ENCODE results near the gene CEBPG. TPM values are rescaled to one million over a fixed set of nuclear protein-coding genes. Genes with fewer than 3 reads are reported as not detected.

CEBPG gene
- total RNA-seq, 1 experiment from 2014 or later: 48.6 TPM

- H3K27me3 ChIP-seq (replicated peaks; ENCODE audit: insufficient read depth, low read depth, low read length, poor library complexity): no peaks in the 10 kb centered on the region
- H3K4me1 ChIP-seq (ENCODE audit: insufficient read depth, low read length, poor library complexity, severe bottlenecking): no peaks in the 10 kb centered on the region
- DNase-seq (ENCODE audit: low spot score): no peak
- no TSS peak for BruUV-seq (replicated peaks)
- H3K36me3 ChIP-seq (ENCODE audit: insufficient read depth, low read length, poor library complexity, severe bottlenecking): no peaks in the 10 kb centered on the region
- ChIA-PET POLR2A (ENCODE audit: low non-redundant PET) (no interaction called here), CTCF (interaction anchor here (0.7 to 1.6 kb wide), 5 partner anchors 9 to 462 kb away, joined by 3 to 6 read pairs (median 4); no protein-coding TSS in a partner anchor)
- intact Hi-C loops (cut with micrococcal nuclease; ENCODE audit: unreplicated experiment): loop anchor here (2.0 to 10.0 kb wide), 3 partner anchors 164 to 282 kb away; no protein-coding TSS in a partner anchor
- no peak overlapping the region for H3K4me3 ChIP-seq (ENCODE audit: low read depth, low read length, poor library complexity, severe bottlenecking)
- TF ChIP-seq CTCF (conservative IDR thresholded peaks at IDR 0.05; ENCODE audit: low read depth, low read length) (peak; percentile 25; the same call in 1 of the 2 replicates), EZH2 (IDR thresholded peaks at IDR 0.05; ENCODE audit: borderline replicate concordance, low read depth, low read length, poor library complexity, severe bottlenecking) (no peak)
- H3K27ac ChIP-seq (ENCODE audit: low read depth, low read length, poor library complexity, severe bottlenecking): no peak overlapping the region
- H3K9me3 ChIP-seq (ENCODE audit: low read depth, low read length, poor library complexity, severe bottlenecking): no peaks in the 10 kb centered on the region
These were observed 33.6 kb downstream of the CEBPG start for GRCh38 chr19:33407140-33407551.

DNA sequence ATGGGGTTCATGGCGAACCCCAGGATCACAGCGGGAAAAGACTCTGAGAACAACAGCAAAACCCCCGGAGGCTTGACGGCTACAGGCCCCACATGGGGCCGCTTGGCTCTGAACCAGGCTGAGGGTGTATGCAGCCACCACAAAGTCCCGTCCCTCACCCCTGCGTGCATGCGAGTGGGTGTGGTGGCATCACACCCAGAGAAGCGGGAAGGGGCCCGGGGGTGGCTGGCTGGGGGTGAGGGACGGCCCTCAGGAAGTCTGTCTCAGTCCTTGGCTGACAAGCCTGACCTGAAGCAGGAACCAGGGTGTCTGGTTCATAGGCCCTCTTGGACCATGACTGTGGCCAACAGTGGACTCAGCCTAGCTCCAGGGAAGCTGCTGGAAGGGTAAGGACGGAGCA, 34.2 kb downstream of the CEBPG start:
- TF ChIP-seq EZH2 (IDR thresholded peaks at IDR 0.05; ENCODE audit: borderline replicate concordance, low read depth, low read length, poor library complexity, severe bottlenecking) (no peak), CTCF (conservative IDR thresholded peaks at IDR 0.05; ENCODE audit: low read depth, low read length) (no peak)
- no peak for DNase-seq (ENCODE audit: low spot score)
- POLR2A ChIA-PET (ENCODE audit: low non-redundant PET): no interaction called here
- Histone ChIP-seq H3K4me1 (ENCODE audit: insufficient read depth, low read length, poor library complexity, severe bottlenecking) (no peaks in the 10 kb centered on the region), H3K36me3 (ENCODE audit: insufficient read depth, low read length, poor library complexity, severe bottlenecking) (no peaks in the 10 kb centered on the region), H3K4me3 (ENCODE audit: low read depth, low read length, poor library complexity, severe bottlenecking) (no peak overlapping the region), H3K9me3 (ENCODE audit: low read depth, low read length, poor library complexity, severe bottlenecking) (no peaks in the 10 kb centered on the region), H3K27ac (ENCODE audit: low read depth, low read length, poor library complexity, severe bottlenecking) (no peak overlapping the region), H3K27me3 (replicated peaks; ENCODE audit: insufficient read depth, low read depth, low read length, poor library complexity) (no peaks in the 10 kb centered on the region)
- intact Hi-C loops (cut with micrococcal nuclease; ENCODE audit: unreplicated experiment): loop anchor here (2.0 to 10.0 kb wide), 3 partner anchors 165 to 283 kb away; no protein-coding TSS in a partner anchor
- CTCF ChIA-PET: interaction anchor here (0.7 to 0.9 kb wide), 2 partner anchors 172 to 463 kb away, joined by 3 read pairs; no protein-coding TSS in a partner anchor
- no TSS peak for BruUV-seq (replicated peaks)

DNA sequence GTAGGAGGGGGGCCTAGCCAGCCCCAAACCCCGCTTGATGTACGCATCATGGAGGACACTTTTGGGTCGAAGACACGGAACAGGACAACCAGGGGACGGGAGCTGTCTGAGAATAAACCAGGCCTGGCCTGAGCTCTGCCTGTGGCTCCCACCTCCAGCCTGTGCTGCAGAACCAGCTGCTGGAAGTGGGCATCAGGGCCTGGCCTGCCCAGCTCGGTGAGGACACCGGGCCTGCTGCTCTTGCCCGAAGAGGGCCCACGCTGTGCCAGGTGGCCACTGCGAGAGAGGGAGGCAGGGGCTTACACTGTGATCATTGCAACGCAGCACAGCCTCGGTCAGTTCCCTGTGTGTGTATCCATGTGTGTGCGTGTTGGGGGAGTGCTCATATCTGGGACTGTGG, 34.6 kb downstream of the CEBPG start:
- BruUV-seq (replicated peaks): no TSS peak
- H3K9me3 ChIP-seq (ENCODE audit: low read depth, low read length, poor library complexity, severe bottlenecking): no peaks in the 10 kb centered on the region
- CTCF ChIA-PET: interaction anchor here (0.9 kb wide), 1 partner anchor 173 kb away, joined by 3 read pairs; no protein-coding TSS in a partner anchor
- intact Hi-C loops (cut with micrococcal nuclease; ENCODE audit: unreplicated experiment): loop anchor here (10.0 kb wide), 1 partner anchor 283 kb away; no protein-coding TSS in a partner anchor
- H3K4me1 ChIP-seq (ENCODE audit: insufficient read depth, low read length, poor library complexity, severe bottlenecking): no peaks in the 10 kb centered on the region
- no peaks in the 10 kb centered on the region for H3K36me3 ChIP-seq (ENCODE audit: insufficient read depth, low read length, poor library complexity, severe bottlenecking)
- DNase-seq (ENCODE audit: low spot score): no peak
- no peak overlapping the region for H3K27ac ChIP-seq (ENCODE audit: low read depth, low read length, poor library complexity, severe bottlenecking)
- TF ChIP-seq EZH2 (IDR thresholded peaks at IDR 0.05; ENCODE audit: borderline replicate concordance, low read depth, low read length, poor library complexity, severe bottlenecking) (no peak), CTCF (conservative IDR thresholded peaks at IDR 0.05; ENCODE audit: low read depth, low read length) (no peak)
- POLR2A ChIA-PET (ENCODE audit: low non-redundant PET): no interaction called here
- no peaks in the 10 kb centered on the region for H3K27me3 ChIP-seq (replicated peaks; ENCODE audit: insufficient read depth, low read depth, low read length, poor library complexity)
- no peak overlapping the region for H3K4me3 ChIP-seq (ENCODE audit: low read depth, low read length, poor library complexity, severe bottlenecking)
